SK-N-SH (cell line): Measurements from ENCODE around the gene ADD2. TPM values are rescaled to one million over a fixed set of nuclear protein-coding genes. Genes with fewer than 3 reads are reported as not detected.
"Not testable (repeated sequence)": the region's sequence is repeated elsewhere in the genome, so short reads cannot be mapped to it uniquely, and the experiment has no call there.

Experiments
- CTCF ChIA-PET: fragments of 300-600, 350-600 bp; formaldehyde crosslinking; extraction: SDS; loops from one replicate; lab custom pipeline; 2021; lab: Yijun Ruan, JAX
- POLR2A ChIA-PET: fragments of 350-600 bp; sonication (Branson Sonifier 250); formaldehyde crosslinking; extraction: SDS; loops from one replicate; lab custom pipeline; 2020; ENCODE audit warnings: antibody characterized with exemption, inconsistent platforms; lab: Yijun Ruan, JAX
- DNase-seq: peaks from one replicate; pipeline ENCODE4 v3.0.0; 2012
- H2AFZ ChIP-seq: fragments of 200-600 bp; sonication (generic); 2 replicates; pipeline ENCODE4 v1.8.1; 2016; ENCODE audit warnings: antibody characterized with exemption, mild to moderate bottlenecking, low read depth
- H3F3A ChIP-seq: fragments of 200-600 bp; sonication (generic); replicated peaks from 2 replicates; pipeline ENCODE3; 2016; ENCODE audit warnings: antibody characterized with exemption, mild to moderate bottlenecking; ENCODE audit not compliant: insufficient read depth
- H3K27ac ChIP-seq, 2 experiments: fragments of 200-500 bp in 1 of 2; fragments of 200-600 bp in 1 of 2; sonication (Bioruptor generic) in 1 of 2; sonication (generic), shearing (Covaris generic) in 1 of 2; 2 replicates each; pipeline versions ENCODE4 v1.5.1 to v1.6.1; 2014 to 2016; ENCODE audit warnings: low read depth in 2 of 2, inconsistent platforms in 1 of 2, low read length in 1 of 2, mild to moderate bottlenecking in 1 of 2, mixed read lengths in 1 of 2
- H3K27me3 ChIP-seq: fragments of 200-600 bp; sonication (generic), shearing (Covaris generic); 2 replicates; pipeline ENCODE4 v1.6.1; 2016; ENCODE audit warnings: mixed run types; ENCODE audit not compliant: insufficient read depth
- H3K36me3 ChIP-seq, 2 experiments: fragments of 200-500 bp in 1 of 2; fragments of 200-600 bp in 1 of 2; sonication (Bioruptor generic) in 1 of 2; sonication (generic) in 1 of 2; replicated peaks in 1 of 2; 2 replicates each; pipeline versions ENCODE3 to v1.5.1; 2014 to 2016; ENCODE audit warnings: low read length in 1 of 2, mild to moderate bottlenecking in 1 of 2; ENCODE audit not compliant: insufficient read depth in 2 of 2, control insufficient read depth in 1 of 2
- H3K4me1 ChIP-seq, 2 experiments: fragments of 200-500 bp in 1 of 2; fragments of 200-600 bp in 1 of 2; sonication (Bioruptor generic) in 1 of 2; sonication (generic), shearing (Covaris generic) in 1 of 2; 2 replicates each; pipeline versions ENCODE4 v1.5.1 to v1.6.1; 2014 to 2016; ENCODE audit warnings: low read depth in 1 of 2, low read length in 1 of 2, mixed run types in 1 of 2; ENCODE audit not compliant: insufficient read depth in 2 of 2, control insufficient read depth in 1 of 2
- H3K4me2 ChIP-seq: fragments of 200-600 bp; sonication (generic), shearing (Covaris generic); 2 replicates; pipeline ENCODE4 v1.6.1; 2017; ENCODE audit warnings: mixed run types
- H3K4me3 ChIP-seq, 2 experiments: fragments of 200-500 bp in 1 of 2; fragments of 200-600 bp in 1 of 2; sonication (Bioruptor generic) in 1 of 2; sonication (generic), shearing (Covaris generic) in 1 of 2; 2 replicates each; pipeline versions ENCODE4 v1.5.1 to v1.8.1; 2014 to 2016; ENCODE audit warnings: low read depth in 2 of 2, inconsistent platforms in 1 of 2, low read length in 1 of 2, mild to moderate bottlenecking in 1 of 2, mixed read lengths in 1 of 2, moderate library complexity in 1 of 2
- H3K79me2 ChIP-seq: fragments of 200-600 bp; sonication (generic); 2 replicates; pipeline ENCODE4 v1.8.1; 2017; ENCODE audit warnings: mild to moderate bottlenecking; ENCODE audit not compliant: insufficient read depth
- H3K9ac ChIP-seq: fragments of 200-600 bp; sonication (generic); 2 replicates; pipeline ENCODE4 v1.6.1; 2017; ENCODE audit warnings: mixed run types
- H3K9me2 ChIP-seq: fragments of 200-600 bp; sonication (generic); 2 replicates; pipeline ENCODE4 v1.6.1; 2017; ENCODE audit warnings: mixed run types
- H3K9me3 ChIP-seq: fragments of 200-600 bp; sonication (generic); 2 replicates; pipeline ENCODE4 v1.6.1; 2017; ENCODE audit warnings: mixed run types, mild to moderate bottlenecking, moderate library complexity
- H4K20me1 ChIP-seq: fragments of 200-600 bp; sonication (generic); 2 replicates; pipeline ENCODE4 v1.6.1; 2017; ENCODE audit warnings: mild to moderate bottlenecking, mixed run types; ENCODE audit not compliant: insufficient read depth
- EP300 ChIP-seq, 2 experiments: IDR thresholded peaks; 2 replicates each; pipeline versions ENCODE4 v1.4.0 to v1.6.1; 2012; ENCODE audit warnings: borderline replicate concordance in 1 of 2, low read depth in 1 of 2, low read length in 1 of 2
- EZH2phosphoT487 ChIP-seq: fragments of 200-600 bp; sonication (generic); IDR thresholded peaks from 2 replicates; pipeline ENCODE4 v1.6.1; 2017; ENCODE audit warnings: low read depth, mixed run types, mild to moderate bottlenecking, antibody characterized with exemption, moderate library complexity, borderline replicate concordance
- GABPA ChIP-seq: IDR thresholded peaks from 2 replicates; pipeline ENCODE4 v1.4.0; 2012; ENCODE audit warnings: low read depth, mild to moderate bottlenecking
- GATA2 ChIP-seq: sonication (generic); formaldehyde crosslinking; IDR thresholded peaks from 2 replicates; pipeline ENCODE4 v1.5.0; 2020; ENCODE audit warnings: mild to moderate bottlenecking, missing genetic modification reagents
- MEF2A ChIP-seq: IDR thresholded peaks from 2 replicates; pipeline ENCODE4 v1.4.0; 2012; ENCODE audit warnings: low read depth, borderline replicate concordance
- MXI1 ChIP-seq: IDR thresholded peaks from 2 replicates; pipeline ENCODE4 v1.6.1; 2012; ENCODE audit warnings: mild to moderate bottlenecking, low read depth, low read length, improper control_type of control experiment
- NFIC ChIP-seq: IDR thresholded peaks from 2 replicates; pipeline ENCODE4 v1.4.0; 2012; ENCODE audit warnings: borderline replicate concordance
- RCOR1 ChIP-seq: fragments of 150-350 bp; IDR thresholded peaks from 2 replicates; pipeline ENCODE4 v1.6.1; 2017; ENCODE audit warnings: antibody characterized with exemption, low read length
- REST ChIP-seq: IDR thresholded peaks from 2 replicates; pipeline ENCODE4 v1.6.1; 2012; ENCODE audit warnings: mild to moderate bottlenecking, low read depth, low read length, moderate library complexity
- RFX5 ChIP-seq: IDR thresholded peaks from 2 replicates; pipeline ENCODE4 v1.6.1; 2012; ENCODE audit warnings: mild to moderate bottlenecking, improper control_type of control experiment, low read length
- SIN3A ChIP-seq: IDR thresholded peaks from 2 replicates; pipeline ENCODE4 v1.6.1; 2012; ENCODE audit warnings: low read depth, mild to moderate bottlenecking, low read length, moderate library complexity, borderline replicate concordance
- TCF12 ChIP-seq: IDR thresholded peaks from 2 replicates; pipeline ENCODE4 v1.4.0; 2012
- TEAD4 ChIP-seq: IDR thresholded peaks from 2 replicates; pipeline ENCODE4 v1.4.0; 2012; ENCODE audit warnings: mild to moderate bottlenecking, borderline replicate concordance; ENCODE audit not compliant: insufficient read depth
- USF2 ChIP-seq: fragments of 150-350 bp; IDR thresholded peaks from 2 replicates; pipeline ENCODE4 v1.6.1; 2017; ENCODE audit warnings: antibody characterized with exemption, low read length, low read depth, borderline replicate concordance
- YY1 ChIP-seq: IDR thresholded peaks from 2 replicates; pipeline ENCODE4 v1.4.0; 2012; ENCODE audit warnings: low read depth, mild to moderate bottlenecking
- WGBS: methylation state at CpG from one replicate; pipeline ENCODE4 v1.1.6; 2017; ENCODE audit warnings: low lambda C conversion rate; 5-methylcytosine and 5-hydroxymethylcytosine counted together
- polyA plus RNA-seq, 3 experiments: library from polyadenylated mRNA; depleted of rRNA; stranded (reverse); fragments of >200 nt; gene quantifications; 2 replicates each; pipeline ENCODE4 v1.2.3, GENCODE V29; 2012

ADD2 gene
- polyA plus RNA-seq, 1 of the 3 experiments (the other 2 are of a cell fraction) = 0.30 TPM

GRCh38 chr2:70621536-70621935 lies 146.5 kb downstream of the ADD2 start:
- H3K9me3 ChIP-seq, POLR2A ChIA-PET, H4K20me1 ChIP-seq, H3K79me2 ChIP-seq, H3K9ac ChIP-seq, H2AFZ ChIP-seq, H3F3A ChIP-seq, H3K36me3 ChIP-seq, H3K4me1 ChIP-seq, H3K27ac ChIP-seq, CTCF ChIA-PET, H3K9me2 ChIP-seq, H3K4me3 ChIP-seq, H3K4me2 ChIP-seq, DNase-seq: not testable (repeated sequence)
- 44% methylated on average over 6 of the region's 6 CpGs for WGBS
- H3K27me3 ChIP-seq = peaks cover 24% of the 10 kb centered on the region; the same call in 1 of the 2 replicates

- no peaks in the 10 kb centered on the region for H3F3A ChIP-seq
- POLR2A ChIA-PET = no interaction called here
- WGBS = 57% methylated on average over 6 of the region's 6 CpGs
Measured at GRCh38 chr2:70620020-70620419, 148.0 kb downstream of the ADD2 start.

More at GRCh38 chr2:70620020-70620419, 148.0 kb downstream of the ADD2 start:
- Histone ChIP-seq H3K4me2 (no peak overlapping the region), H3K4me1 (no peaks in the 10 kb centered on the region), H3K79me2 (no peaks in the 10 kb centered on the region), H3K27ac (no peak overlapping the region), H3K9me3 (no peaks in the 10 kb centered on the region), H3K4me3 (0 out of 4 replicates have a peak overlapping the region, but pooled peaks of 1 of the 2 experiments have one; percentile 4), H3K27me3 (peaks cover 21% of the 10 kb centered on the region; the same call in 1 of the 2 replicates), H3K9me2 (no peaks in the 10 kb centered on the region), H2AFZ (no peak overlapping the region), H4K20me1 (no peaks in the 10 kb centered on the region), H3K9ac (no peak overlapping the region), H3K36me3 (no peaks in the 10 kb centered on the region)
- DNase-seq = no peak
- TF ChIP-seq RCOR1 (no peak), SIN3A (no peak), TCF12 (no peak), EP300 (IDR thresholded peaks at IDR 0.05; ENCODE audit: borderline replicate concordance in 1 of 2, low read depth in 1 of 2, low read length in 1 of 2) (no peak), GATA2 (CRISPR knock-in tag) (no peak), EZH2phosphoT487 (no peak), MXI1 (no peak), YY1 (no peak), USF2 (no peak), REST (no peak), MEF2A (no peak), RFX5 (no peak), GABPA (no peak), NFIC (no peak), TEAD4 (no peak)
- CTCF ChIA-PET = interaction anchor here (7.6 to 8.0 kb wide), 2 partner anchors 278 to 318 kb away, joined by 125 to 134 read pairs; partner anchors contain the start of gene FAM136A
